HG03457 (cell line): ENCODE results near the gene POGZ.
"Not testable (repeated sequence)": the region's sequence is repeated elsewhere in the genome, so short reads cannot be mapped to it uniquely, and the experiment has no call there.

Experiments used
- ATAC-seq: cut with Tn5 transposase; IDR thresholded peaks from one replicate; pipeline ENCODE4 v1.9.1; 2021; ENCODE audit warnings: moderate number of reproducible peaks; ENCODE audit not compliant: unreplicated experiment

The POGZ gene

GRCh38 chr1:151416231-151416630 lies 43.1 kb downstream of the POGZ start:
- no peak for ATAC-seq

GRCh38 chr1:151411884-151412283 lies 47.4 kb downstream of the POGZ start:
- ATAC-seq: no peak

- ATAC-seq: no peak
Observed at GRCh38 chr1:151408891-151409290, 50.4 kb downstream of the POGZ start.

GRCh38 chr1:151407304-151407703 lies 52.0 kb downstream of the POGZ start:
- no peak for ATAC-seq

- ATAC-seq: no peak
Observed at GRCh38 chr1:151406176-151406575, 53.1 kb downstream of the POGZ start.

- ATAC-seq: no peak
Observed at GRCh38 chr1:151405187-151405951, 53.9 kb downstream of the POGZ start.

- ATAC-seq: no peak
Observed at GRCh38 chr1:151403612-151404011, 55.7 kb downstream of the POGZ start.

- no peak for ATAC-seq
Observed at GRCh38 chr1:151402764-151403163, 56.5 kb downstream of the POGZ start.

- ATAC-seq: no peak
Observed at GRCh38 chr1:151401860-151402259, 57.4 kb downstream of the POGZ start.

GRCh38 chr1:151401125-151401788 lies 58.0 kb downstream of the POGZ start:
- ATAC-seq: no peak

- ATAC-seq: no peak
Observed at GRCh38 chr1:151399324-151400171, 59.7 kb downstream of the POGZ start, which contains the start of gene PSMB4. Gene PSMB4, plus strand, starts transcription at chr1:151399573. Its CDS starts 15 bp downstream, at chr1:151399588.

- ATAC-seq: not testable (repeated sequence)
Observed at GRCh38 chr1:151396265-151396664, 63.0 kb downstream of the POGZ start.

- no peak for ATAC-seq
Observed at GRCh38 chr1:151393583-151393982, 65.7 kb downstream of the POGZ start.

GRCh38 chr1:151391079-151391563 lies 68.2 kb downstream of the POGZ start:
- ATAC-seq: no peak

- not testable (repeated sequence) for ATAC-seq
Observed at GRCh38 chr1:151390221-151391078, 68.8 kb downstream of the POGZ start.

- no peak for ATAC-seq
Observed at GRCh38 chr1:151386002-151386401, 73.3 kb downstream of the POGZ start.

- ATAC-seq: no peak
Observed at GRCh38 chr1:151384584-151384983, 74.7 kb downstream of the POGZ start.

- ATAC-seq: no peak
Observed at GRCh38 chr1:151377150-151377884, 82.0 kb downstream of the POGZ start.

GRCh38 chr1:151373196-151373595 lies 86.1 kb downstream of the POGZ start:
- ATAC-seq: no peak
